Caki2 (cell line): ENCODE data around the gene CCDC93. TPM values are rescaled to one million over a fixed set of nuclear protein-coding genes. Genes with fewer than 3 reads are reported as not detected.

Experiments
- total RNA-seq: library from RNA; depleted of rRNA; stranded (reverse); fragments of >200 nt; shearing (Covaris generic); gene quantifications from 2 replicates; pipeline ENCODE4 v1.2.3, GENCODE V29; 2014; ENCODE audit warnings: low replicate concordance; rRNA removed

CCDC93 gene
- total RNA-seq, 1 experiment from 2014 or later = 8.5 TPM

Other genes starting within 250 kb of the CCDC93 start
- 50.3 and 57.7 TPM in 2 replicates for gene DDX18, start 199.4 kb downstream of the CCDC93 start, total RNA-seq
- 14.6 and 36.1 TPM in 2 replicates for gene INSIG2, start 74.4 kb upstream of the CCDC93 start, total RNA-seq